Left ventricle myocardium inferior (tissue), 1 donor: Measurements from ENCODE around the gene EZR. TPM values are rescaled to one million over a fixed set of nuclear protein-coding genes. Genes with fewer than 3 reads are reported as not detected.

ENCODE experiments used
- DNase-seq: peaks from one replicate; pipeline ENCODE4 v3.0.0-alpha.2; 2020
- H3K27ac ChIP-seq: fragments of 200-600 bp; replicated peaks from 2 replicates; pipeline ENCODE4 v1.8.0; 2021
- H3K27me3 ChIP-seq: fragments of 200-600 bp; 2 replicates; pipeline ENCODE4 v1.8.0; 2021; ENCODE audit warnings: low read depth
- H3K36me3 ChIP-seq: fragments of 200-600 bp; 2 replicates; pipeline ENCODE4 v1.8.0; 2021
- H3K4me1 ChIP-seq: fragments of 200-600 bp; 2 replicates; pipeline ENCODE4 v1.8.0; 2021
- H3K4me3 ChIP-seq: fragments of 200-600 bp; 2 replicates; pipeline ENCODE4 v1.8.0; 2021; ENCODE audit warnings: mild to moderate bottlenecking, moderate library complexity
- H3K9me3 ChIP-seq: fragments of 200-600 bp; replicated peaks from 2 replicates; pipeline ENCODE4 v1.8.0; 2021
- CTCF ChIP-seq: fragments of 200-600 bp; IDR thresholded peaks from 2 replicates; pipeline ENCODE4 v1.8.0; 2021; ENCODE audit warnings: antibody characterized with exemption, mild to moderate bottlenecking, borderline replicate concordance
- intact Hi-C: fragments of 100-400 bp; cut with micrococcal nuclease; formaldehyde crosslinking; loops from one replicate; pipeline ENCODE4 v1.11.0; 2022
- total RNA-seq: library from RNA; stranded (reverse); fragmentation: NEBNext Ultra II Directional; extraction: Animal tissue kit (Norgen Biotek cat#: 25700); gene quantifications from one replicate; pipeline ENCODE4 v1.2.1, GENCODE V29; 2021
- donor health status: DM: no; HTN: yes; CAD: no; lungs with severe emphysema.

EZR gene
- total RNA-seq, 1 donor from 2014 or later: 242 TPM

- Histone ChIP-seq H3K4me1 (peaks cover 64% of the 10 kb centered on the region), H3K27ac (no peak overlapping the region), H3K4me3 (no peak overlapping the region), H3K36me3 (peaks cover 93% of the 10 kb centered on the region), H3K27me3 (no peaks in the 10 kb centered on the region), H3K9me3 (no peaks in the 10 kb centered on the region)
- DNase-seq: no peak
- TF ChIP-seq CTCF: no peak
- intact Hi-C loops: no loop called here
These were observed 44.3 kb downstream of the EZR start for GRCh38 chr6:158774717-158775449.

- Histone ChIP-seq H3K4me1 (peaks cover 67% of the 10 kb centered on the region), H3K9me3 (no peaks in the 10 kb centered on the region), H3K27me3 (no peaks in the 10 kb centered on the region), H3K4me3 (no peak overlapping the region), H3K36me3 (peaks cover 94% of the 10 kb centered on the region), H3K27ac (peak overlapping the region; percentile 85)
- DNase-seq: no peak
- TF ChIP-seq CTCF: no peak
- intact Hi-C loops: no loop called here
These were observed 45.4 kb downstream of the EZR start for GRCh38 chr6:158773581-158774449.

DNA sequence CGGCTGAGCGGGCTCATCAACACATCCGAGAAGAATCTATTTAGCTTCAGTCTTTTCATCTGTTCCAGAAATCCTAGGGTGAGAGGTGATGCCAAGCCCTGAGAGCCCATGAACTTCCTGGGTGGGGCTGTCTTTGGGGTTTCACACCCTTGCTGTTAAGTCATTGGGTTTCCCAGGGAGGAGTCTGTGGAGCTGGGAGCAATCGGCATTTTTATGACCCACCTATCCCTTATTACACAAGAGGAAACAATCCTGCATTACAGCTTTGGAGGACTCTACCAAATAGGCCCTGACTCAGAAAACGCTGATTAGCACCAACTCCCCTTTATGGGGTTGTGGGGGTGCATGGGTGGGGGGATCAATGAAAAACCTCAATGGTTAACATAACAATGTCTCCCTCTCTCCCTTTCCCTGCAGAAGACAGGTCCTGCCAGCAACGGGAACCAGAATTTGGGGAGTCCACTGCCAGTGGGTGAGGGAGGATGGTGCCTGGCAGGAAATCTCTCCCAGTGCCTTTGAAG lies 46.3 kb downstream of the EZR start:
- TF ChIP-seq CTCF: no peak
- Histone ChIP-seq H3K27ac (peak overlapping the region; percentile 85), H3K4me3 (no peak overlapping the region), H3K4me1 (peaks cover 67% of the 10 kb centered on the region), H3K27me3 (no peaks in the 10 kb centered on the region), H3K9me3 (no peaks in the 10 kb centered on the region), H3K36me3 (peaks cover 94% of the 10 kb centered on the region)
- DNase-seq: no peak
- intact Hi-C loops: no loop called here

GRCh38 chr6:158772172-158772571 lies 47.0 kb downstream of the EZR start:
- Histone ChIP-seq H3K36me3 (peaks cover 95% of the 10 kb centered on the region), H3K27ac (peak overlapping the region; percentile 85), H3K27me3 (no peaks in the 10 kb centered on the region), H3K4me1 (peaks cover 67% of the 10 kb centered on the region), H3K4me3 (no peak overlapping the region), H3K9me3 (no peaks in the 10 kb centered on the region)
- DNase-seq: no peak
- intact Hi-C loops: no loop called here
- no peak for TF ChIP-seq CTCF

- no peak overlapping the region for H3K4me3 ChIP-seq
- DNase-seq: no peak
- H3K9me3 ChIP-seq: no peaks in the 10 kb centered on the region
- peak overlapping the region; percentile 85 for H3K27ac ChIP-seq
- peaks cover 95% of the 10 kb centered on the region for H3K36me3 ChIP-seq
- no peak for TF ChIP-seq CTCF
- H3K27me3 ChIP-seq: no peaks in the 10 kb centered on the region
- intact Hi-C loops: no loop called here
- H3K4me1 ChIP-seq: peaks cover 68% of the 10 kb centered on the region
These were observed 47.6 kb downstream of the EZR start for GRCh38 chr6:158771399-158772152.
